IPS DF 6.9 (cell line): ENCODE results near the gene TKTL1.
A peak's percentile ranks its signal among the peaks of the same experiment; 100 is the strongest.

ENCODE experiments used
- DNase-seq: peaks from one replicate; pipeline ENCODE4 v3.0.0-alpha.2; 2013; ENCODE audit warnings: low read depth, low spot score
- H3K27ac ChIP-seq: one replicate; pipeline ENCODE4 v1.5.1; 2013; ENCODE audit warnings: low read length, control low read depth
- H3K27me3 ChIP-seq: 2 replicates; pipeline ENCODE4 v1.6.1; 2013; ENCODE audit warnings: mild to moderate bottlenecking, low read length; ENCODE audit not compliant: control insufficient read depth, insufficient read depth
- H3K36me3 ChIP-seq: 2 replicates; pipeline ENCODE4 v1.6.1; 2013; ENCODE audit warnings: low read length; ENCODE audit not compliant: control insufficient read depth, insufficient read depth
- H3K4me1 ChIP-seq: 2 replicates; pipeline ENCODE4 v1.6.1; 2013; ENCODE audit warnings: low read length; ENCODE audit not compliant: control insufficient read depth, insufficient read depth
- H3K4me3 ChIP-seq: 2 replicates; pipeline ENCODE4 v1.5.1; 2013; ENCODE audit warnings: mild to moderate bottlenecking, low read length
- H3K9me3 ChIP-seq: 2 replicates; pipeline ENCODE4 v1.6.1; 2013; ENCODE audit warnings: low read length, inconsistent platforms; ENCODE audit not compliant: control insufficient read depth, insufficient read depth
- WGBS: extraction: QIAGEN DNeasy Blood & Tissue Kit; methylation state at CpG from one replicate; pipeline ENCODE4 v1.1.7; 2013; ENCODE audit warnings: mixed read lengths, missing lambda C conversion rate; ENCODE audit not compliant: insufficient read length, insufficient coverage; 5-methylcytosine and 5-hydroxymethylcytosine counted together

The TKTL1 gene

GRCh38 chrX:154378799-154379568 lies 83.4 kb downstream of the TKTL1 start, which contains the start of gene EMD:
TSS of gene EMD (plus strand) at chrX:154379295. CDS start at chrX:154379485, 190 bp downstream.
- WGBS, result no CpG with 5 or more reads among the region's 103 CpGs
- H3K4me1 ChIP-seq, result peaks cover 8% of the 10 kb centered on the region
- no peaks in the 10 kb centered on the region for H3K9me3 ChIP-seq
- no peak within 1 kb of the TSS for H3K27ac ChIP-seq
- H3K36me3 ChIP-seq, result peaks cover 5% of the 10 kb centered on the region; the same call in 1 of the 2 replicates
- peak; percentile 74 for DNase-seq
- no peaks in the 10 kb centered on the region for H3K27me3 ChIP-seq
- peak within 1 kb of the TSS; percentile 89 for H3K4me3 ChIP-seq

- no peak for DNase-seq
- no CpG with 5 or more reads among the region's 38 CpGs for WGBS
- Histone ChIP-seq H3K27me3 (no peaks in the 10 kb centered on the region), H3K27ac (no peak overlapping the region), H3K4me1 (peaks cover 8% of the 10 kb centered on the region), H3K4me3 (peak overlapping the region; percentile 89), H3K9me3 (no peaks in the 10 kb centered on the region), H3K36me3 (peaks cover 5% of the 10 kb centered on the region; the same call in 1 of the 2 replicates)
These were observed 84.0 kb downstream of the TKTL1 start for GRCh38 chrX:154379569-154379951.
